ENCODE data around the gene DGKB.

Gene DGKB

DNA sequence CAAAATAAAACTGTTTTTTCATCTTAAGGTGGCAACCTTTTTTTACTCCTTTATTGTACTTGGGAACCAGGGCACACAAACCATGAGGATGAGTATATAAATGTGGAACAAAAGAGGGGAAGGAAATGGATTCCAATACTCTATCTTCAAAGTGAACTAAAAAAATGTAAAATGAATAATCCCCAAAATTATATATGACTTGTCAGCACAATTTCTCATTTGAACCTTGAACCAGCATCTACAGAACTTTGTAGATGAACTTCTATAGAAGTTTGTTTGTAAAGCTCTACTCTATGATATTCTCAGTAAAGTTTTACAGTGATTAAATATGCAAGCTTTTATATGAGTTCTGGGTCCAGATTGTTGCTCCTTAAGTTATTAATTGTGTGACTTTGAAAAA lies 694.8 kb downstream of the DGKB start:
- no peak for DNase-seq (ENCODE audit: low spot score)

DNA sequence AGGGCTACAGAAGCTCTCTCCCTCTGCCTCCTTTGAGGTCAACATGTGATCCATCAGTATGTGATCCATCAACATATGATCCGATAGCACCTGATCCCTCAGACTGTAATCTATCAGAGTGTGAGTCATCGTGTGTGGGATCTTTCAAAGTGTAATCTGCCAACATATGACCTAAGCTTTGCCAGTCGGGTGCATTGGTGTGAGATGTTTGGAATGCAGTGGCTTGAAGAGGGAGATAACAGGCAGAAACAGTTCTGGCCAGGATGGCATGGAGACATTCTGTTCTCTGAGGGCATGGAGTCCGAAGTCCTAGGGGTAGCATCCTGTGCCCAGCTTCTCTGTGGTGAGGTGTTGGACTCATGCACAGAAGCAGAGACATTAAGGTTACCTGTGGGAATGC lies 695.4 kb downstream of the DGKB start:
- DNase-seq (ENCODE audit: low spot score) = no peak

DNA sequence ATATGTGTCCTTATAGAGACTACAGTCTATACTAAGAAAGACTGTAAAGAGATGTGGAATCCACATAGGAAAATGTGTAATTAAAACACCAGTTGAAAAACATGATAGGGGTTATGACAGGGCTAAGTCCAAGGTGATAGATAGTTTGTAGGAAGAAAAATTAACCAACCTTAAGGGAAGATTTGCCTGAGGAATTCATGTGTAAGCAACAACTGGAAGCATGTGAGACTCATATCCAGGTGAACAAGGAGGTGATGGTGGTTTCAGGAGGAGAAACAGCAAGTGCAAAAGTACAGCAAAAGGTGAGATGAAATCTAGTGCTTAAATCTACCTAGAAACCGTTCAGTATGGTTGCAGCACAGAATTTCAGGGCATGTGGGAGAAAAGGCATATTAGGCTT lies 696.4 kb downstream of the DGKB start:
- DNase-seq (ENCODE audit: low spot score) = no peak

DNA sequence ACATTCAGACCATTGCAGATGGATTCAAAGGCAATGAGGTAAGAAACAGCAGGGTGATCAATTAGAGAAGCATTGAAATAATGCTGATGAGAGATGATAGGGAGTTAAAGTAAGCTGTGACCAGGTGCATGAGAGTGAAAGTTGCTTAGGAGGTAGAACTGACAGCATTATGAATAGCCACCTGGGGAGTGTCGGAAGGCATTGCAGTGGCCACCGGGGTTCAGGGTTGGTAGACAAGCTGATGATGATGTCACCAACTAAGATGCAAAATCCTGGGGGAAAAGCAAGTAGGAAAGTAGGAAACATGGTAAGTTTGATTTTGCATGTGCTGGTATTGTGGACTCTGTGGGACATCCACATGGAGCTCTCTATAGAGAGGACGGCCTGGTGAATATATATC lies 701.2 kb downstream of the DGKB start:
- no peak for DNase-seq (ENCODE audit: low spot score)

DNA sequence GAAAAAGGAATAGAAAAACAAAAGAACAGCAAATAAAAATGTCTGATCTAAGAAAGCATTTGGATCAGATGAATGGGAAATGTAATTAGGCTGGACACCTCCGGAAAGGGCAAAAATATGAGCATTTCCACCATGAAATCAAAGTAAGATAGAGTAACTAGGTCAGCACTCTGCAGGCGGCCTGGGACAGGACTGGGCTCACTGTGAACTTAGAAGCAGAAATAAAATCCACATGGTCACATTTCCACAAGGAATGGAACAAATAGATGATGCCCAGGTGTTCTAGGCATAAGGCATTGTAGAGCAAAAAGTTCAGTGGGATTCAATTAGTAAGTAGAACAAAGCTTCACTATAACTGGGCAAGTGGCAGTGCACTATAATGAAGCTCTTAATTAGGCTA lies 703.2 kb downstream of the DGKB start:
- no peak for DNase-seq (ENCODE audit: low spot score)

DNA sequence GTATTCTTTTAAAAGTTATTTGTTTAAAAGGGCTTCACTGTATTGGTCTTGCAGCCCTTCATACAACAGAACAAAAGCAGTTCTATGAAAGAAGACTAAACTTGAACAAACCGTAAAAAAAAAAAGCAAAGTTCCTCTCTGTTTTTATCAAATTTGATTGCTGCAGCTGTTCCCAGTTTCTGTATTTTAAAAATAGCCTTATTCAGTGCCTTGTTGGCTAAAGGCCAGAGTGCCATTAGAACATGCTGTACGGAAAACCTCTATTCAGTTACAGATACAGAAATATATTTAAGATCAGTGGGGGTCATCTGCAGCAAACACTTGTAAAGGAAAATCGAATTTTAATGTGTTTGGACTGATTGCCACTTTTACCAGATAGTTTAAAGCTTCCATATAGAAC lies 705.3 kb downstream of the DGKB start:
- no peak for DNase-seq (ENCODE audit: low spot score)

DNA sequence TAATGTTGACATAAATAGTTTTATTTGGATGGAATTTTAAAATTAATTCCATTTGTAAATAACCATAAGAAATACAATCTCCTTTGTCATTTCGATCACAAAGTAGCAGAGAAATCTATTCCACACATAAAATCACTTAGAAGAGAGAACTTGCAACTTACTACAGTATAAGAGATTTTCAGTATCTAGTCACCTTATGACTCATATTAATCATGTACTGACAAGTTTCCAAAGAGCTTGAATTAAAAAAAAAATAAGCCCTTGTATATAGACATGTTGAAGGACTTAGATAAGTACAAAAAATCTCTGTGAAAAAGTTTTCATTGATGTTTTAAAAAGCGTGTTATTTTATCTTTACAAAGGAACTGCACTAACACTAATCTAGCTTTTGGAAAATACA lies 706.0 kb downstream of the DGKB start:
- DNase-seq (ENCODE audit: low spot score) = no peak

DNA sequence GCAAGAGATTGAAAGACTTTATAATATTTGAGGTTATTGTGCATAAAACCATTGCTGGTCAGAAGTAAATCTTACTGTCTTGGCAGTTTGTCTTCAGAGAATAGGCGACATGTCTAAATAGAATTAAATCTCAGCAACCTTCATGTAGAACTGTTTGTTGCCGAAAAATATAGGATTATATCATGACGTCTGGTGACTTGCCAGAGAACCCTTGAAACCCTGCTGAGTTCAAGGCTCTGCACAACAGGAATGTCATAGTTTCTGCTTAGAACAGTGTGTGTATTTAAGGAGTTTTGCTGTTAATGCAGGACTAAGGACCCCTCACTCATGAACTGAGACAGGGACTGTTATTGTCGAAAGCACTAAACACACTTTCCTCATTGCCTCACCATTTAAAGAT lies 706.7 kb downstream of the DGKB start:
- DNase-seq (ENCODE audit: low spot score) = no peak

DNA sequence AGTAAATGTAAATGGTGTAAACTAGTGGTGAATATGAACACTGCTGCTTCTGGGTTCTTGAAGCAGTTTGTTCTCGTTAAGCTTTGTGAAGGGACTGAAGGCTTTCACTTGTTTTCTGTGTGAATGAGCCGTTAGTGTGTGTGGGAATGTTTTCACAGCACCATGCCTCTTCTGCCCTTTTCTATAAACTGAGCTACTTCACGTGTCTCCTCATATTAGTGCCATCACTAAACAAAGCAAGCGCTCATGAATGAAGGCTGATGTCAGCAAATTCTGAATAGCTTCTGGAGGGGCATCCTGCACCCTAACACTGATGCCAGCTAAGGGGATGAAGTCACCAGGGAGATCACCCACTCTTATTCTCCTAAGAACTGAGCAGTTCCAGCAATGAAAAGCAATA lies 707.5 kb downstream of the DGKB start:
- DNase-seq (ENCODE audit: low spot score) = no peak

DNA sequence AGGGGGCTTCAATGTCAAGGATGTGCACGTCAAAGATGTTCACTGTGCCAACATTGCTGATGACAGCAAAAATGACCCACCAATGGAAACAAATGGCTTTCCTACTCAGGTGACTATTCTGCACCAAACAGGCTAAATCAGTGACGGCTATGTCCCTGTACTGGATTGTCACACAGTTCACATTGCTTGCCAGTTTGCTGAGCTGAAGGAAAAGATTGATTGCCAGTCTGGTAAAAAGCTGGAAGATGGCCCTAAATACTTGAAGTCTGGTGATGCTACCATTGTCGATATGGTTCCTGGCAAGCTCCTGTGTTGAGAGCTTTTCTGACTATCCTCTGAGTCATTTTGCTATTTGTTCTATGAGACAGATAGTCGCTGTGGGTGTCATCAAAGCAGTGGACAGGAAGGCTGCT lies 710.9 kb downstream of the DGKB start:
- DNase-seq (ENCODE audit: low spot score) = no peak

DNA sequence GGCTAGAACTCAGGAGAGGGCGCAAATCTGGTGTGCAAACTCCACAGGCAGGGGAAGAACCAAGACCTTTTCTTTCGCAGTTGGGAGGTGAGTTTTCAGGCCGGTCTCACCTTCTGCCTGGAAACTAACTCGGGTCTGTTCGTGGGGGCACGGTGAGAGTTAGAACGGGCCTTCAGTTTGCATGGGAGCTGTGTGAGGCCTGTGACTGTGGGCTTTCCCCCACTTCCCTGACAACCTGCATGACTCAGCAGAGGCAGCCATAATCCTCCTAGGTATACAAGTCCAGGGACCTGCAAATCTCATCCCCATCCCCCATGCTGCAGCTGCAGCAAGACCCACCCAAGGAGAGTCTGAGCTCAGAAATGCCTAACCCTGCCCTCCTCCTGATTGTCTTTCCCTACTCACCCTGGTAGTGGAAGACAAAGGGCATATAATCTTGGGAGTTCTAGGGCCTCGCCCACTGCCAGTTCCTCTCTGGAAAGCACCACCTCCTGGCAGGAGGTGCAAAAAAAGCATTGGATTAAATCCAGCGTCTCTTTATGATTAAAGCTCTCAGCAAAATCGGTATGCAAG lies 718.2 kb downstream of the DGKB start:
- no peak for DNase-seq (ENCODE audit: low spot score)

DNA sequence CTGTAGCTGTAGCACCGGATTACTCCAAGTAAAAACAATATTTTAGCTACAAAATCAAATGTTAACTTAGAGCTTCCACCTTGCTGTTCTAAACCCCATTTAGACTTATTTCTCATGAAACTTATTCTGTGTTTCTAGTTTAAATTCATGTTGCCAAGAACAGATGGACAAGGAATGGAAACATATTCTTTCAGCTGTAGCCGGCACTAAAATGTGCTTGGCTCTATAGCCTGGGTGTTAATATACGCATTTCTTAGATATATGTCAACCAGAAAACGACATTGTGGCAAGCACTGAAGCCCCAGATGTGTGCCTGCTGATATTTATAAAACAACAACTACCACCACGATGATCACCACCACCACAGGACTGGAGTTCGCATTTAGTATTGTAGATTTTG lies 722.8 kb downstream of the DGKB start:
- no peak for DNase-seq (ENCODE audit: low spot score)

DNA sequence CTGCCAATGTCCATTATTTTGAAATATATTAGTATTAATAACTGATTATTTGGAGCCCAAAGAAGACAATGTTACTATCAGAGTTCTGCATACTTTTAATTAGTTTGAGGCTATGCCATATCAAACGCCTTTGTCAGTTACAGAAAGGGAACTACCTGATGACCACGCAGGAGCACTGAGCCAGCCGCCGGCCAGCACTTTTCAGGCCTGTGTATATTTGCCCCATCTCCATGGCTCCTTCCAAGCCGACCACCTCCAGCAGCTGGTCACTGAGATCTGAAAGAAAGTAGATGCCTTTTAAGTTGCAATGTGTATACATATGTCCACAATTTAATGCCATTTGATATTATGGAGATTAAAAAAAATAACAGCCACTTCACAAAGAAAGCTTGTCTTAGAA lies 724.7 kb downstream of the DGKB start:
- no peak for DNase-seq (ENCODE audit: low spot score)

DNA sequence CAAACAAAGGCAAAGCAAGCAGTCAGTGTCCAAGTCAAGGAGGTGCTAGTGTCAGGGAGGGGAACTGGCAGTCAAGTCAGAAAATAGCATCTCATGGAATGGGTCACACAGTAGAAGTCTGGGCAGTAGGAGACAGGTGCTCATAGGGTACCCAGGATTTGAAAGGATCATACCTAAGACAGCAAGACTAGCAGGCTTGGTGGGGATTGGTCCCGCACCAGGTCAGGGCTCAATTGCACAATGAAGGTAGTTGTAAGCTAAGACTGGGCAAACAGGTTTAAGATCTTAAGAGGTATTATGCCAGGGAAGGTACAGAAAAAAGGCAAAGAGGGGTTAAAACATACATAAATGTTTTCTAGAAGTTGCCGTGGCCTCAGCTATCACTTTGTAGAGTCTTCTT lies 731.7 kb downstream of the DGKB start:
- DNase-seq (ENCODE audit: low spot score) = no peak

DNA sequence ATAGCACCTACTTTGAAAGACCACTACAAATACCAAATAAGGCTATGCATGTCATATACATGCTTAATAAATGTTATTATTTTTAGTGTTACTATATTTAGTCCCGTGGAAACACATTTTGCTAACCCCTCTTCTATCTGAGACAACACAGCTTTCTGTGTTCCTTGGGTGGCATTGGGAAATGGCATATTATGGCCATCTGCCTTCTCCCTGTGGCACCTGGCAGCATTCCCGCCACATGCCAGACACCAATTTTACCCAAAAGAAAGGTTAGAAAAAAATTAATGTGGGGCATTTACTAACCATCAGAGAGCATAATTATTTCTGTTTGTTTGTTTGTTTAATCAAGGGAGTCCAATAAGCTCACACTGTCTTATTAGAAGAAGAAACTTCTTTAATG lies 744.4 kb downstream of the DGKB start:
- DNase-seq (ENCODE audit: low spot score) = no peak

DNA sequence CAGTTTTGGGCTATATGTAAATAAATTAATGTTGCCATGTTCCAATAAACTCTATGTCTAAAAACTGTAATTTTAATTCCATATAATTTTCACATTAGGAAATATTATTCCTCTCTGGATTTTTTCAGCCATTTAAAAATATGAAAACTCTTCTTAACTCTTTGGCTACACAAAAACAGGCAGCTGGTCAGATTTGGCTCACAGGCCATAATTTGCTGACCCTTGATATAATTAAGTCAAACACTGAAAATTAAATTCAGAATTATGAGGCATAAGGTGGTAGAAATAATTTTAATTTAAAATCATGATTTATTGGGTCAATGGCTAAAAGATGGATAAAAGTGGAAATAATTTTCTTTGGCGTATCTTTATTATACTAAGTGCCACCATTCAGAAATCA lies 746.1 kb downstream of the DGKB start:
- DNase-seq (ENCODE audit: low spot score) = no peak

DNA sequence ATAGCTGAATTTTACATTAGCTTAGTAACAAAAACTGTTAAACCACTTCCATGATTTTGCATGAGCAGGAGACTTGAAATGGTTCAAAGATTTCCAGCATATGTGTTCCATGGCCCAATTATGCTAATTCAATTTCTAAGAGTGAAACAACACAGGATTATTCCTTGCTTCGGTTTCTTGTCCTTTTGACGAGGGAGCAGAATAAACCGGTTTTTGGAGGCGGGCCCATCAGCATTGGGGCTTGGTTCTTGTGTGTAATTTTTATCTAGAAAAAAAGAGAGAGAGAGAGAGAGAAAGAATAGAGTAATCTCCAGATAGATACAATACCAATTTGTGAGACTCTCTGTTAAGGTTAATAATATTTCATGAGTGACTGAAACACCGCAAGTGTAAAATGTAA lies 753.6 kb downstream of the DGKB start:
- no peak for DNase-seq (ENCODE audit: low spot score)

DNA sequence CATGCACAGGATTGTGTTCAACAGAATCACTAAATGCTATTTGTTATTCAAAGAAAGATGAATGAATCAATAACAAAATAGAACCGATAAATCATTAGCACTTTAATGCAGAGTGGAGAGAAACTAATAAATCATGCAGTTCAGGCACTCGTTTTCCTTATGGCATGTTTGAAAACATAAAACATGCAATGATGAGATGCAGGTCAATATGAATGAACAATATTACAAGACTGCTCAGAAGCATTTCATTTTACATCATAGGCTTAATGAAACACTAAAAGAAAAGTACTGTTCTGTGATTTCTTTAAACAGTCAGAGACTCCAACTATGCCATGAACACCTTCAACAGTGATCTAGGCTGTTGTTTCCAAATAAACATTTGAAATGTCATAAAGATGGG lies 755.0 kb downstream of the DGKB start:
- DNase-seq (ENCODE audit: low spot score) = no peak

DNA sequence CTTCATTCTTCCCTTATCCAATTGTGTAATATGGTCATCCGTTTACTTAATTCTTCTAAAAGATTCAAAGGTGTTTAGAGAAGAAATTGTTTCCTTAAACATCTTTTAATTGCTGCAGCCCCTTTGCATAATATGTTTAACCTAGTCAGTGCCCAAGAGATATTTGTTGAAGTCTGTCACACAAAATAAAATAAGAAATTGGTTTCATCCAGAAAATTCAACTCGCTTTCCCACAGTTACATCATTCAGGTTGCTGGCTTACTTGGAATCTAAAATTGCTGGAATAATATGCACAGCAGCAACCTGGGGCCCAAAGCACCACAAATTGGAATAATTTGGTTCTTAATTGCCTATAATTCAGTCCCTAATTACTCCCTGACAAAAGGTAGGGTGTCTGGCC lies 758.0 kb downstream of the DGKB start:
- DNase-seq (ENCODE audit: low spot score) = no peak

DNA sequence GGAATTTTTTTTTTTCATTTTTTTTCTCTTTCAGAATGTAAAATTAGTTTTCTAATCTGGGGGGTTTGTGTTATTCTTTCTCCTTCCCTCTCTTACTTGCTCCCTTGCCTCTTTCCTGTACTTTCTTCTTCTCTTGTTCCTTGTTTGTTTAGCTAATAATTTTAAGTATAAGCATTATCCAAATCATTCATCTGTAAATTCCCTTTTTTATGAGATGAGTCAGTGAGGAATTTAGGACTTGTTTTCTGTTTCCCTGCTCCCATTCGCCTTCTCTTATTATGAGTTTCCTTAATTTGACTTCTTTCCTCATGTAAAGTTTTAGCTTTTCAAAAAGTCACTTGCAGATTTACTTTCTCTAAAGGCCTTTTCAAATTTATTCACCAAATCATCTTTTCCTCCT lies 758.4 kb downstream of the DGKB start:
- no peak for DNase-seq (ENCODE audit: low spot score)

DNA sequence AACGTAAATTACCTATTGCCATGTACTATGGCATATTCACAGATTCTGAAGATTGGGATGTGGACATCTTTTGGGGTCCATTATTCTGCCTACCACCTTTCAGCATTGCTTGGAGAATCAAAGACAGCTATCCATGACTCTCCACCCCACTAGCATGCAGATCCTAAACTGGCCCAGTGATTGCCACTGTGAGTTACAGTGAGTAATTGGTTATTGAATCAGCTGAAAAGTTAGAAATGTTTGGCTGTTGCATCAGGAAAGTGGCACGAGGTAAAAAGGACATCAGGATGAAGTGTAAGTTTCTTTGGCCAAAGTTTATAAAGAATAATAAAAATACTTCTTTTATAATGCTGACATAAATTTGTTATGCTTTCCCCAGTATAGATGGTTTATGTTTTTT lies 764.9 kb downstream of the DGKB start:
- DNase-seq (ENCODE audit: low spot score) = no peak

DNA sequence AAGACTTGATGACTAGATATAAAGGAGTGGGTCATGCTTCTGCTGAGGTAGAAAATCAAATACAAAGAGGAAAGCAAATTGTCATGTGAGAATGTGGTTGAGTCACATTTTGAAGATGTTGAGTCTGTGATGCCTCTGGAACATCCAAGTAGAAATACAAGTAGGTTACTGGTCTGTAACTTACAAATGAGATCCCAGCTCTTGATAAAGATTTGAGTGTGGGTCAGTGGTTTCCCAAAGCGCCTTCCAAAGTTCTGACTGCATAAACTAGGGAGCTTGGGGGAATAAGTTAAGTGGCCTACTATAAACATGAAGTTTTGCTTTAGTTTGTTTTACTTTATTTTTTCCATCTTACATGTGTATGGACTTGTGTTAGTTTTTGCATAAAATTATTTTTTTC lies 768.8 kb downstream of the DGKB start:
- no peak for DNase-seq (ENCODE audit: low spot score)

DNA sequence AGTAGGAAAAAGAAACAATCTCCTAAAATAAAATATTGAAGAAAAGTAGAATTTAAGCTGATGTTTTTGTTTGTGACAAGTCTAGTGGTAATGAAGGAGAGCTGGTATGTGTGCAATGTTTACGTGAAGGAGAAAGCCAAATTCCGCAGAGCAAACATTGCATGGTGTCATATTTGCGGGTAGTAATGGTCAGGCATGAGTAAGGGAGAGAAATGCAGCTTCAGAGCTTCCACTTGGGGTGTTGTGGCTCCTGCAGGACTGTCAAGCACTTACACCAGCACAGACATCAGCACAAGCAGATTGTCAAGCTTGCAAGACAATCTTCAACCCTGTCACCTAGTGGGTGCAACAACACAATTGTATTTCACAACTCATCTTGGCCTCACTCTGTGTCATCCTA lies 776.6 kb downstream of the DGKB start:
- DNase-seq (ENCODE audit: low spot score) = no peak

DNA sequence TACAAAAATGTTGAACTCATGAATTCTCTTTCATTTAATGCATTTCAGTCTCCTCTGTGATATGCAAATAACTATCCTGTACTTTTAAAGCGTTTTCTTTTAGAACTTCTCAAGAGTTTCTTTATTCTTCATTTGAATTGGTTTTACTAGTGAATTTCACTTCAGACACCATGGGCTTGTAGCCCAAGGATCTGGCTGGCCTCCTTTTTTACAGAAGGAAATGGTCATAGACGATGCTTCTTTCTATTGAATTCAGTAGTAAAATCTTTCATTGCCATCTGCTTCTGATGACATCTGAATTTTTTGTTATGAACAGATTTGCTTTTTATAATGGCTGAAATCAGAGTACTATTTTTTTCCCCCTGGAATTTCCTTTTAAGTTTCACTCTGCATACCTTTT lies 777.8 kb downstream of the DGKB start:
- no peak for DNase-seq (ENCODE audit: low spot score)

DNA sequence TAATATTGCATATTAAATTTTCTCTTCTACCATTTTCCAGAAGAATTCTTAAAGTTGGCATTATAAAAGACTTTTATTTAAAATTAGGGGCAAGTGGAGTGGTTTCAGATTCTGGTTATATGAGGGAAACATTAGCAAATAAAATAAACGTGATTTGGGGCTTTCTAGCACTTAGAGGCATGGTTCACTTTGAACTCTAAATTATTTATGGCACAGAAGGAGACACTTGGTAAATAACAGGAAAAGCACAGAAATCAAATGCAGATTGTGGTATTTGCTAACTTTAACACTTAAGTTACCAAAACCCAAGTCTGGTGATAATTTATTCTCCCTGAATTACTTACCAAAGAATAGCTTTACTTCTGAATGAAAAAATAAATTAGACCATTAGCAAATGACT lies 778.6 kb downstream of the DGKB start:
- DNase-seq (ENCODE audit: low spot score) = no peak

Data from AG08396 (cell line).